ENCODE data around the gene PKN1.
"Not testable (repeated sequence)": the region's sequence is repeated elsewhere in the genome, so short reads cannot be mapped to it uniquely, and the experiment has no call there.

The PKN1 gene

GRCh38 chr19:14432791-14433553 is at the start of gene PKN1:
Gene PKN1, plus strand, starts transcription at chr19:14433306. Its CDS starts 216 bp downstream, at chr19:14433522.
- peak; percentile 30 for DNase-seq

GRCh38 chr19:14383661-14384555 is 49.2 kb upstream of the PKN1 start:
- DNase-seq: no peak

- DNase-seq: no peak
These were observed 47.6 kb upstream of the PKN1 start for GRCh38 chr19:14385492-14385891.

- DNase-seq: no peak
These were observed 42.6 kb upstream of the PKN1 start for GRCh38 chr19:14390548-14390947.

GRCh38 chr19:14391156-14391821 is 41.8 kb upstream of the PKN1 start:
- DNase-seq: no peak

- DNase-seq: no peak
These were observed 39.8 kb upstream of the PKN1 start for GRCh38 chr19:14393329-14393728.

- DNase-seq: no peak
These were observed 38.9 kb upstream of the PKN1 start for GRCh38 chr19:14394167-14394566.

- DNase-seq: no peak
These were observed 37.8 kb upstream of the PKN1 start for GRCh38 chr19:14395262-14395661.

- no peak for DNase-seq
These were observed 37.3 kb upstream of the PKN1 start for GRCh38 chr19:14395710-14396336.

GRCh38 chr19:14396730-14397129 is 36.4 kb upstream of the PKN1 start:
- DNase-seq: not testable (repeated sequence)

GRCh38 chr19:14397168-14397567 is 35.9 kb upstream of the PKN1 start:
- DNase-seq: not testable (repeated sequence)

- DNase-seq: no peak
These were observed 32.1 kb upstream of the PKN1 start for GRCh38 chr19:14400951-14401431.

GRCh38 chr19:14401468-14402195 is 31.5 kb upstream of the PKN1 start:
- DNase-seq: no peak

- DNase-seq: no peak
These were observed 30.6 kb upstream of the PKN1 start for GRCh38 chr19:14402332-14403144.

GRCh38 chr19:14403145-14403930 is 29.8 kb upstream of the PKN1 start:
- DNase-seq: not testable (repeated sequence)

GRCh38 chr19:14404312-14404711 is 28.8 kb upstream of the PKN1 start:
- DNase-seq: peak; percentile 89

GRCh38 chr19:14405380-14405757 is 27.7 kb upstream of the PKN1 start:
- DNase-seq: no peak

GRCh38 chr19:14405758-14406644 is 27.1 kb upstream of the PKN1 start:
- no peak for DNase-seq

Measured in DMS79 (cell line).